ENCODE measurements around the gene TKTL2.
A peak's percentile ranks its signal among the peaks of the same experiment; 100 is the strongest.
"Not testable (repeated sequence)": the region's sequence is repeated elsewhere in the genome, so short reads cannot be mapped to it uniquely, and the experiment has no call there.

TKTL2 gene

DNA sequence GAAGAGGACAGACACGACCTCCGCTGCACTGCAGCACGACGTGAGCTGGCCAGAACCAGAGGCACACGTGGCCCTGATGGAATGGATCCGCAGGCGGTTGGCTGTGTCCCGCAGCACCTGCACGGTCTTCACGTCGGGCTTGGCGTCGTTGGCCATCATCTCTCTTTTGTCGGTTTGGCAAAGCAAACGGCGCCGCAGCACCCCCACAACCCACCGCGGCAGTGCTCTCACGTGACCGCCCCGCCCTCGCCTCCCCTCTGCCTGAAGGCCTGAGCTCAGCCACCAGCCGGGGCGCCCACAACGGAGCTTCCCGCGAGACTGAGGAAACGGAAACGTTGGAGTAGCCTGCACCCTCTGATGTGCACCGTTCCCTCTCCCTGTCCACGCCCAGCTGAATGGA is at the start of gene TKTL2:
TSS of gene TKTL2 (minus strand) at position 179 of the 400 bp plus-strand sequence. CDS start at position 159, 20 bp downstream.
- DNase-seq, result no peak

DNA sequence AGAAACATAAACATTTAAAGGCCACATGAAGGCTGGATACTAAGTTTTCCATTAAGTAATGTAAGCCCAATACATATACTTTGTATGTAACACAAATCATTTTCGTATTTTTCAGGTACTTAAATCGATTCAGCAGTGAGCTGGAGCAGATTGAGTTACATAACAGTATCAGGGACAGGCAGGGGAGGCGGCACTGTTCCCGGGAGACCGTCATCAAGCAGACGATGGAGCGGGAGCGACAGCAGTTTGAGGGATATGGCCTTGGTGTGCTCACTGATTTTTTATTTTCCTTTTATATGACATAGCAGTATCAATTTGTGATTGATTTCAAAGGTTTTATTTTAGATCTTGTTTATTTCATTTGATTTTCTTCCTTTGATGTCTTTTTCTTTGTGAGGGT is 41.6 kb upstream of the TKTL2 start:
- no peak for DNase-seq

- no peak for DNase-seq
Observed at GRCh38 chr4:163505374-163505773, 31.8 kb upstream of the TKTL2 start.

GRCh38 chr4:163500586-163500985 is 27.0 kb upstream of the TKTL2 start:
- DNase-seq, result no peak

GRCh38 chr4:163495900-163496299 is 22.3 kb upstream of the TKTL2 start:
- no peak for DNase-seq

GRCh38 chr4:163494360-163495241 is 21.0 kb upstream of the TKTL2 start, which contains the start of gene TMA16:
Gene TMA16, plus strand, starts transcription at chr4:163494690. Its CDS starts 112 bp downstream, at chr4:163494802.
- peak; percentile 93 for DNase-seq

GRCh38 chr4:163493643-163494359 is 20.2 kb upstream of the TKTL2 start:
- DNase-seq, result no peak

GRCh38 chr4:163492951-163493504 is 19.5 kb upstream of the TKTL2 start:
- DNase-seq, result peak; percentile 24

GRCh38 chr4:163489929-163490328 is 16.4 kb upstream of the TKTL2 start:
- no peak for DNase-seq

GRCh38 chr4:163486321-163486720 is 12.8 kb upstream of the TKTL2 start:
- no peak for DNase-seq

DNA sequence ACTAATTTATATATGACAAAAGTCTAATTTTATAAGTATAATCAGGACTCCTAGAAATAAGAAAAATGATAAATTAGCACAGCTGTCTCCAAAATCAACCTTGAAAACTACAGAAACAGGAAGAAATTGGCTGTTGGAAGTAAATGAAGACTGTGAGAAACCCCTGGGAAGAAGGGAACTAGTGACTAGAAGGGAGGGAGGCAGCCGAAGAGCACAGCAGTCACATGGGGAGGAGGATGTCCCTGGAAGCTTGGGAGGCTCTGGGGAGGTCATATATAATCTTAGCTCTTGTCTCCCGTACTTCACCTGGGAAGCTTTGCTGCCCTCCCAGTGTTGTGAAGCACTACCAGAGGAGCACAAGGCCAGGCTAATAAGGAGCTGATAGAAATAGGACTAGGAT is 12.0 kb upstream of the TKTL2 start:
- no peak for DNase-seq

- DNase-seq, result no peak
Observed at GRCh38 chr4:163484906-163485305, 11.4 kb upstream of the TKTL2 start.

GRCh38 chr4:163482190-163482589 is 8.6 kb upstream of the TKTL2 start:
- DNase-seq, result no peak

- no peak for DNase-seq
Observed at GRCh38 chr4:163476761-163477438, 3.3 kb upstream of the TKTL2 start.

GRCh38 chr4:163474027-163474426 is 473 bp upstream of the TKTL2 start:
- no peak for DNase-seq

- DNase-seq, result no peak
Observed at GRCh38 chr4:163473130-163473529, 424 bp downstream of the TKTL2 start.

GRCh38 chr4:163470391-163470790 is 3.2 kb downstream of the TKTL2 start:
- DNase-seq, result no peak

DNA sequence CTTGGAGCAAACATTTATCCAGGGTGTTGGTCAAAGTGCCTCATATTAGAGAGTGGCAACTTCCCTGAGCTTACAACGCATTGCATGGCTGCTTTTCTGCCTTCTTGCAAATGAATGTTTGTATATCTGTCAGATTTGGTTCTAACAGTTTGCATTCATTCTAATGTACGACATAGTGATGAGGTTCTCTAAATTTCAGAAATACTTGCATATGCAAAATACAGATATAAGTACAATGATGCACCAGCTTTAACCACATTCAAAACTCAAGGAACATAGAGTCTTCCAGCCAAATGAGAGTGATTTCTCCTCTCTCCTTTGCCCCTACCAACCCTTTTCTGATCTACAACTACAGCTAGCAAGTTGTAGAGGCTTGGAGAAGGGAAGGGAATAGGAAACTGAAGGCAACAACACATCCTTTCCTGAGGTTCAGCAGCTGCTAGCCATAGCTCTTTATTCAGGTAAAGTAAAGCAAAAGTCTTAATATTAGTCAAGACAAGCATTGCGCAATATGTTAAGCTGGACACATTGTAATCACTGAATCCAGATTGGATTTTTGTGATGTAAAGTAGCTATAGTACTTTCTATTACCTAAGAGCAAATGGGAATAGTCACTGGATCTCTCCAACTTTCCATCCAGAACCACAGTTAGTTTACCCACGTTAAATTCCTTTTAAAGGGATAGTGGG is 6.3 kb downstream of the TKTL2 start:
- no peak for DNase-seq

- no peak for DNase-seq
Observed at GRCh38 chr4:163462556-163462955, 11.0 kb downstream of the TKTL2 start.

- DNase-seq, result no peak
Observed at GRCh38 chr4:163448540-163449203, 24.9 kb downstream of the TKTL2 start.

- DNase-seq, result no peak
Observed at GRCh38 chr4:163447481-163447880, 26.1 kb downstream of the TKTL2 start.

GRCh38 chr4:163447023-163447422 is 26.5 kb downstream of the TKTL2 start:
- DNase-seq, result not testable (repeated sequence)

All from GDM1 (cell line).